Progenitor cell of endocrine pancreas (in vitro differentiated cells): ENCODE measurements around the gene CALML5. TPM values are rescaled to one million over a fixed set of nuclear protein-coding genes. Genes with fewer than 3 reads are reported as not detected.

Source experiments
- DNase-seq: peaks from one replicate; pipeline ENCODE4 v3.0.0; 2021; ENCODE audit warnings: low spot score; ENCODE audit not compliant: unreplicated experiment
- H3K27ac Mint-ChIP-seq: 2 replicates; pipeline ENCODE4 v1.8.0; 2021; ENCODE audit warnings: mild to moderate bottlenecking, moderate library complexity, mixed read lengths
- H3K27me3 Mint-ChIP-seq: 2 replicates; pipeline ENCODE4 v1.8.0; 2021; ENCODE audit warnings: mixed read lengths
- H3K36me3 Mint-ChIP-seq: 2 replicates; pipeline ENCODE4 v1.8.0; 2022; ENCODE audit warnings: mixed read lengths; ENCODE audit not compliant: insufficient read depth
- H3K4me1 Mint-ChIP-seq: 2 replicates; pipeline ENCODE4 v1.8.0; 2021; ENCODE audit warnings: low read depth, mixed read lengths
- H3K4me3 Mint-ChIP-seq: 2 replicates; pipeline ENCODE4 v1.8.0; 2021; ENCODE audit warnings: low read depth, mild to moderate bottlenecking, moderate library complexity, mixed read lengths
- H3K9me3 Mint-ChIP-seq: 2 replicates; pipeline ENCODE4 v1.8.0; 2021; ENCODE audit warnings: low read depth, mixed read lengths
- CTCF ChIP-seq: fragments of 200-600 bp; sonication (generic); IDR thresholded peaks from one replicate; pipeline ENCODE4 v1.5.0; 2021; ENCODE audit warnings: antibody characterized with exemption, mild to moderate bottlenecking; ENCODE audit not compliant: unreplicated experiment
- total RNA-seq: library from RNA; stranded (reverse); gene quantifications from 2 replicates; pipeline ENCODE4 v1.2.1, GENCODE V29; 2021

Gene CALML5
- total RNA-seq, 1 donor from 2014 or later = not detected

GRCh38 chr10:5525561-5526341, 26.4 kb upstream of the CALML5 start:
- Mint-ChIP-seq H3K27ac (no peak overlapping the region), H3K27me3 (peaks cover 3% of the 10 kb centered on the region), H3K36me3 (no peaks in the 10 kb centered on the region), H3K4me3 (no peak overlapping the region), H3K4me1 (peaks cover 11% of the 10 kb centered on the region), H3K9me3 (no peaks in the 10 kb centered on the region)
- no peak for TF ChIP-seq CTCF
- DNase-seq = no peak

- DNase-seq = no peak
- H3K27me3 Mint-ChIP-seq = peaks cover 3% of the 10 kb centered on the region
- peaks cover 11% of the 10 kb centered on the region for H3K4me1 Mint-ChIP-seq
- H3K27ac Mint-ChIP-seq = peak within 1 kb of the TSS; percentile 47
- no peak for TF ChIP-seq CTCF
- H3K9me3 Mint-ChIP-seq = peaks cover 2% of the 10 kb centered on the region
- H3K36me3 Mint-ChIP-seq = no peaks in the 10 kb centered on the region
- H3K4me3 Mint-ChIP-seq = no peak within 1 kb of the TSS
These were observed 25.5 kb upstream of the CALML5 start, which contains the start of gene CALML3 for GRCh38 chr10:5524641-5525560. CALML3 (plus strand) TSS chr10:5524961; CDS start chr10:5525086, 125 bp downstream.

DNA sequence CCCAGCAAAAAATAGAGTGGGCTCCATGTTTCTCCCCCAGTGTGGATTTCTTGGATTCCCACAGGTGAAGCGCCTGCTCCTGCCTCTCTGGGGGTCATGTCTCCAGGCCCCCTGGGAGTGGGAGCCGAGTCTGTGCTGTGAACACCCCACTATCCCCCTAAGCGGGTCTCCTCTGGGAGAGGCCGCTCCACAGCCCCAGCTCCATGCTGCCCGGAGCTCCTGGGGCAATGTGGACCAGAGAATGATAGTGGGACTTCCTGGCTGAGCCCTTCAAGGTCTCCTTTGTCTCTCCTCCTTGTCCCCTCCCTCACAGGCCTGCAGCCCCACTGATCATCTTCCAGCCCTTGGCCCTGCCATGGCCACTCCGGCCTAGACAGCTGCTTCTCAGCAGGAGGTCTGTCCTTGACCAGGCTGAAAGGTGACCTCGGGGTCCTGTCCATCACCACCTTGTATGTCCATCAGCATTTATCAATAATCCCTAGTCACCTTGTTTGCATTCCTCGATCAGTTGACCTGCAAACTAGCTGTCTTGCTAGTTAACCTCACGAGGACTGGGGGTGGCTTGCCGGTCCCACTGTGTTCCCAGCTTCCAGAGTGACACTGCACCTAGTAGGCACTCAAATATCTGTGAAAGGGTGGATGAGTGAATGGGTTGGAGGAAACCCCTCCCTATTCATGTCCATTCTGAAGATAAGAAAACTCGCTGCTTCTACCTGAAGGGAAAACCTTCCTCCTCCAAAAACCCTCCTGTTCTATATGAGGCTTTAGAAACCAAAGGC, 24.6 kb upstream of the CALML5 start:
- TF ChIP-seq CTCF = no peak
- no peaks in the 10 kb centered on the region for H3K36me3 Mint-ChIP-seq
- no peak overlapping the region for H3K4me3 Mint-ChIP-seq
- no peak for DNase-seq
- H3K27me3 Mint-ChIP-seq = peaks cover 3% of the 10 kb centered on the region
- H3K4me1 Mint-ChIP-seq = peaks cover 11% of the 10 kb centered on the region
- H3K9me3 Mint-ChIP-seq = peaks cover 3% of the 10 kb centered on the region
- peak overlapping the region; percentile 47 for H3K27ac Mint-ChIP-seq

DNA sequence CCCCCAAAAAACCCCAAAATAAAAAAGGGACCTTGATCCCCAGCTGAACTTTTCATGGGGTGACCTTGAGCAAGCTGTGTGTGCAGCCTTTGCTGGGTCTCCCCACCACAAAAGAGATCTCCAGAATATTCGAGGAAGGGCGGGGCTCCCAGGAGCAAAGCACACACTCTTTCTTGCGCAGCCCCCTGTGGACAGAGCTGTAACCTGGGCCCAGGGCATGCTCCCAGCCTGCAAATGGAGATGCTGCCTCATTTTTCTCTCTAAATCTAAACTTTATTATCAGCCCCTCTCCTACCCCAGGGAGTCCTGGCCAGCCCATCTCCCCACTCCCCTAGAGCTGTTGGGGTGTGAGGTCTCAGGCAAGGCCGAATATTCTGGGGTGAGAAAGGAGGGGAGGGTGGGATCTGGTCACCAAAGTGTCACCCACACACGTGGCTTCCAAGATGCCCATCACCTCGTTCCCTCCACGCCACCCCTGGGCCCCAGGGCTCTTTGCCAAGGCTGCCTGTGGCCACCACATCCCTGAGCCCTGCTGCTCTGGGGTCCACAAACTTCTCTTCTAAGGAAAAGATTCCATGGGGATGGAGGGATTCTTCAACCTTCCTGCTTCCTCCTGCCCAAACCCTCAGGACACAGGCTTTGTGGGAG, 23.7 kb upstream of the CALML5 start:
- Mint-ChIP-seq H3K9me3 (peaks cover 3% of the 10 kb centered on the region), H3K27me3 (peaks cover 3% of the 10 kb centered on the region), H3K27ac (no peak overlapping the region), H3K4me1 (peaks cover 11% of the 10 kb centered on the region), H3K36me3 (no peaks in the 10 kb centered on the region), H3K4me3 (no peak overlapping the region)
- TF ChIP-seq CTCF = no peak
- no peak for DNase-seq
